Activated B cell treated with CpG ODN at 0.5 μM for 24 hours (primary cell): ENCODE results near the gene VPS9D1. TPM values are rescaled to one million over a fixed set of nuclear protein-coding genes. Genes with fewer than 3 reads are reported as not detected.
"Not testable (repeated sequence)": the region's sequence is repeated elsewhere in the genome, so short reads cannot be mapped to it uniquely, and the experiment has no call there.

ENCODE experiments used
- ATAC-seq: fragments of 200-7000 bp; cut with Tn5 transposase; one replicate; pipeline ENCODE4 v1.10.0; 2021; ENCODE audit warnings: low read depth, mild to moderate bottlenecking, moderate library complexity
- CTCF ChIA-PET: fragments of 350-600 bp; sonication (Branson Sonifier 250); formaldehyde crosslinking; loops from one replicate; lab custom pipeline; 2021; ENCODE audit warnings: antibody characterized with exemption; lab: Charles Lee
- POLR2A ChIA-PET: fragments of 350-600 bp; sonication (Branson Sonifier 250); formaldehyde crosslinking; loops from one replicate; lab custom pipeline; 2021; ENCODE audit warnings: antibody characterized with exemption; lab: Charles Lee
- DNase-seq: peaks from one replicate; pipeline ENCODE4 v3.0.0; 2022
- H3K27ac Mint-ChIP-seq: one replicate; pipeline ENCODE4 v1.8.0; 2020; ENCODE audit warnings: mixed read lengths
- H3K27me3 Mint-ChIP-seq: one replicate; pipeline ENCODE4 v1.8.0; 2021; ENCODE audit warnings: mixed read lengths
- H3K36me3 Mint-ChIP-seq: one replicate; pipeline ENCODE4 v1.8.0; 2021; ENCODE audit warnings: low read depth, mixed read lengths
- H3K4me1 Mint-ChIP-seq: one replicate; pipeline ENCODE4 v1.8.0; 2021; ENCODE audit warnings: mixed read lengths
- H3K4me3 Mint-ChIP-seq: one replicate; pipeline ENCODE4 v1.8.0; 2020; ENCODE audit warnings: mild to moderate bottlenecking, mixed read lengths
- H3K9me3 Mint-ChIP-seq: one replicate; pipeline ENCODE4 v1.8.0; 2020; ENCODE audit warnings: mixed read lengths
- CTCF ChIP-seq: fragments of 200-600 bp; IDR thresholded peaks from one replicate; pipeline ENCODE4 v1.8.0; 2022; ENCODE audit warnings: antibody characterized with exemption, mild to moderate bottlenecking
- intact Hi-C: fragments of 100-400 bp; cut with micrococcal nuclease; formaldehyde crosslinking; loops from one replicate; pipeline ENCODE4 v1.15.1; 2024
- total RNA-seq: library from RNA; stranded (reverse); gene quantifications from 2 replicates; pipeline ENCODE4 v1.2.3, GENCODE V29; 2022

Gene VPS9D1
- total RNA-seq, 1 donor from 2014 or later, result 7.4 TPM

DNA sequence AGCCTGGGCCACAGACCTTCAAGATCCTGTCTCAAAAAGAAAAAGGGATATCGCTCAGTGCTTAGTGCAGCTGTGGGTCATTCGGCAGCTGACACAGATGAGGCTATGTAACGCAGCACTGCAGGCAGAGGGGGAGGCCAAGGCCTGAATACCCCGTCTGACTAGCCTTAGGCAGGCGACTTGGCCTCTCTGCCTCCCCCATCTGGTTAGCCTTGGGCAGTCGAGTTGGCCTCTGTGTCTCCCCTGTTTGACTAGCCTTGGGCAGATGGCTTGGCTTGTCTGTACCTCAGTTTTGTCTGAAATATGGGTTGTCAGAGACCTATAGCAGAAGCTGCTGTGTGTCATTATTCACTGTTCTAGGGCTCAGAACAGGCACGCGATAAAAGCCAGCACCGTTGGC is 53.1 kb downstream of the VPS9D1 start:
- Mint-ChIP-seq H3K27ac (no peak overlapping the region), H3K36me3 (peaks cover 7% of the 10 kb centered on the region), H3K4me3 (no peak overlapping the region), H3K4me1 (peaks cover 2% of the 10 kb centered on the region), H3K9me3 (no peaks in the 10 kb centered on the region), H3K27me3 (no peaks in the 10 kb centered on the region)
- intact Hi-C loops, result no loop called here
- ChIA-PET POLR2A (no interaction called here), CTCF (interaction anchor here (0.6 to 0.8 kb wide), 2 partner anchors 53 to 148 kb away, joined by 3 read pairs; no protein-coding TSS in a partner anchor)
- ATAC-seq, result no peak
- no peak for TF ChIP-seq CTCF
- no peak for DNase-seq

GRCh38 chr16:89667000-89667399 is 53.7 kb downstream of the VPS9D1 start:
- ATAC-seq, H3K4me3 Mint-ChIP-seq, POLR2A ChIA-PET, intact Hi-C loops, DNase-seq, H3K9me3 Mint-ChIP-seq, H3K36me3 Mint-ChIP-seq, H3K27ac Mint-ChIP-seq, H3K4me1 Mint-ChIP-seq, H3K27me3 Mint-ChIP-seq: not testable (repeated sequence)
- CTCF ChIA-PET, result interaction anchor here (0.6 to 0.8 kb wide), 2 partner anchors 52 to 149 kb away, joined by 3 read pairs; no protein-coding TSS in a partner anchor

DNA sequence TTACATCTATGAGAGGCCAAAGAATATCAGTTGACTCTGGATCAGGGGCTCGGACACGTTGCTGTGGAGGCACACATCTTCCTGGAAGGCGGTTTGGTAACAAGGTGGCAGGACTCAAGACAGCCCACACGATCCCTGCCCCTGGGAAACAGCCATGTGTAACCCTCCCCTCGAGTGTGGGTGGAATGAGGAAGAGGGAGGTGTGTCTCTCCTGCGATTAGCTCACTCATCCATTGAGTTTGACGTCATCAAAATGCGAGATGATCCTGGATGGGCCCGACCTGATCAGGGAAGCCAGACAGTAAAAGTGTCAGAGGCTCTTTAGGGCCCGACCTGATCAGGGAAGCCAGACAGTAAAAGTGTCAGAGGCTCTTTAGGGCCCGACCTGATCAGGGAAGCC is 56.5 kb downstream of the VPS9D1 start:
- intact Hi-C loops, CTCF ChIA-PET, H3K27ac Mint-ChIP-seq: not testable (repeated sequence)

DNA sequence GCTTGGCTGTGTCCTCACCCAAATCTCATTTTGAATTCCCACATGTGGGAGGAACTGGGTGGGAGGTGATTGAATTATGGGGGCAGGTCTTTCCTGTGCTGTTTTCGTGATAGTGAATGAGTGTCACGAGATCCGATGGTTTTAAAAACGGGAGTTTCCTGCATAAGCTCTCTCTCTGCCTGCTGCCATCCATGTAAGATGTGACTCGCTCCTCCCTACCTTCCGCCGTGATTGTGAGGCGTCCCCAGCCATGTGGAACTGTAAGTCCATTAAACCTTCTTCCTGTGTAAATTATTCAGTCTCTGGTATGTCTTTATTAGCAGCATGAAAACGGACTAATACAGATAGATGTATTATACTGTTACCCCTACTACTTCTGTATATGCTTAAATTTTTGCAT is 59.5 kb downstream of the VPS9D1 start:
- Mint-ChIP-seq H3K9me3 (no peaks in the 10 kb centered on the region), H3K36me3 (peaks cover 16% of the 10 kb centered on the region), H3K27me3 (no peaks in the 10 kb centered on the region), H3K4me3 (no peak overlapping the region), H3K4me1 (peaks cover 16% of the 10 kb centered on the region), H3K27ac (no peak overlapping the region)
- TF ChIP-seq CTCF, result no peak
- CTCF ChIA-PET, result no interaction called here
- DNase-seq (no peak), ATAC-seq (no peak)
- intact Hi-C loops, result no loop called here
- POLR2A ChIA-PET, result no interaction called here

More for the DNA sequence above, 56.5 kb downstream of the VPS9D1 start:
- POLR2A ChIA-PET, result interaction anchor here (0.6 kb wide), 1 partner anchor 17 kb away, joined by 5 read pairs; no protein-coding TSS in a partner anchor
- DNase-seq, ATAC-seq, H3K4me1 Mint-ChIP-seq, H3K4me3 Mint-ChIP-seq, H3K9me3 Mint-ChIP-seq, H3K27me3 Mint-ChIP-seq: not testable (repeated sequence)
- peaks cover 16% of the 10 kb centered on the region for H3K36me3 Mint-ChIP-seq

- Mint-ChIP-seq H3K4me1 (peaks cover 23% of the 10 kb centered on the region), H3K36me3 (peaks cover 16% of the 10 kb centered on the region), H3K27me3 (no peaks in the 10 kb centered on the region), H3K4me3 (no peak overlapping the region), H3K9me3 (no peaks in the 10 kb centered on the region), H3K27ac (no peak overlapping the region)
- DNase-seq (no peak), ATAC-seq (no peak)
- intact Hi-C loops, result no loop called here
- POLR2A ChIA-PET, result no interaction called here
- CTCF ChIA-PET, result no interaction called here
- TF ChIP-seq CTCF, result no peak
These were observed 60.6 kb downstream of the VPS9D1 start for GRCh38 chr16:89660146-89660545.

DNA sequence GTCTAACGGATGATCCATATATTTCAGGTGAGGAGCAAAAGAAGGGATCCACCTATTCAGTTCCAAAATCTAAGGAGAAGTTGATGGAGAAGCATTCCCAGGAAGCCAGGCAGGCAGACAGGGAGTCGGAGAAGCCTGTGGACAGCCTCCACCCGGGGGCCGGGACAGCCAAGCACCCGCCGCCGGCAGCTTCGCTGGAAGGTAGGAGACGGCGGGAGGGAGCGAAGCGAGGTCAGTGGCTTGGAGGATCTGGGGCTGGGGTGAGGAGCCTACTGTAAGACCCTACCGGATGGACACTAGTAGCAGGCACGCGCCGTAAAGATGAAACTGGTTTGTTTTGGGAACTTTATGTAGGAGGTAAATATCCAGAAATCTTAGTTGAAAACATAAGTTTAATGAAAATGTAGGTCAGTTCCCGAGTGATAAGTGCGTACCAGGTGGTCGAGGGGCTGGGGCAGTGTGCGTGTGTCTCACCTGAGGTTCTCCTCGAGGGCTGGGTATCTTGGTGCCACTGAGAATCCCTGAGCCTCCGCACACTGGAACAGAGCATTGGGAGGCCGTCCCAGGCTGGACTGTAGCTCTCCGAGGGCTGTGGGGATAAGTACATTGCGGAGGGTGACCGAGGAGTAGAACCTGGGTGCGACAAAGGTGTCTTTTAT is 62.3 kb downstream of the VPS9D1 start:
- intact Hi-C loops, result loop anchor here (1.0 to 5.0 kb wide), 2 partner anchors 28 to 159 kb away; partner anchors contain the start of genes CDK10 and FANCA
- Mint-ChIP-seq H3K27me3 (no peaks in the 10 kb centered on the region), H3K36me3 (peaks cover 17% of the 10 kb centered on the region), H3K4me1 (peaks cover 33% of the 10 kb centered on the region), H3K9me3 (no peaks in the 10 kb centered on the region), H3K4me3 (peak overlapping the region; percentile 85), H3K27ac (peak overlapping the region; percentile 61)
- ATAC-seq (no peak), DNase-seq (no peak)
- CTCF ChIA-PET, result interaction anchor here (1.3 kb wide), 1 partner anchor 28 kb away, joined by 3 read pairs; the partner anchor contains the start of gene CDK10
- POLR2A ChIA-PET, result interaction anchor here (1.0 to 1.5 kb wide), 3 partner anchors 19 to 215 kb away, joined by 4 to 9 read pairs (median 4); partner anchors contain the start of gene TCF25
- TF ChIP-seq CTCF, result no peak
